Aorta (tissue), 5 donors: ENCODE data around the gene IL1RAPL2. TPM values are rescaled to one million over a fixed set of nuclear protein-coding genes. Genes with fewer than 3 reads are reported as not detected.

Experiments
- ATAC-seq: fragments of 200-7000 bp; cut with Tn5 transposase; one replicate; pipeline ENCODE4 v1.9.1; 2022; ENCODE audit warnings: moderate library complexity; ENCODE audit not compliant: low FRiP score
- DNase-seq, 2 donors: peaks; one replicate each; pipeline ENCODE4 v3.0.0-alpha.2; 2020
- H3K27ac ChIP-seq, 2 donors: one replicate each; pipeline ENCODE4 v1.5.1; 2013; ENCODE audit warnings: low read length in 2 of 2, mild to moderate bottlenecking in 2 of 2, moderate library complexity in 2 of 2, control low read depth in 1 of 2, inconsistent platforms in 1 of 2, low read depth in 1 of 2
- H3K27me3 ChIP-seq, 2 donors: one replicate each; pipeline ENCODE4 v1.6.1; 2013; ENCODE audit warnings: control low read depth in 1 of 2, low read length in 1 of 2, mild to moderate bottlenecking in 1 of 2, moderate library complexity in 1 of 2; ENCODE audit not compliant: insufficient read depth in 2 of 2, control insufficient read depth in 1 of 2
- H3K36me3 ChIP-seq, 2 donors: one replicate each; pipeline ENCODE4 v1.6.1; 2013; ENCODE audit warnings: control low read depth in 1 of 2, low read length in 1 of 2, mild to moderate bottlenecking in 1 of 2; ENCODE audit not compliant: insufficient read depth in 2 of 2, control insufficient read depth in 1 of 2
- H3K4me1 ChIP-seq, 2 donors: one replicate each; pipeline ENCODE4 v1.6.1; 2013; ENCODE audit warnings: low read length in 2 of 2, control low read depth in 1 of 2, mild to moderate bottlenecking in 1 of 2, moderate library complexity in 1 of 2; ENCODE audit not compliant: insufficient read depth in 2 of 2, control insufficient read depth in 1 of 2
- H3K4me3 ChIP-seq, 2 donors: one replicate each; pipeline ENCODE4 v1.5.1; 2013; ENCODE audit warnings: low read length in 2 of 2, control low read depth in 1 of 2, mild to moderate bottlenecking in 1 of 2
- H3K9me3 ChIP-seq: one replicate; pipeline ENCODE4 v1.6.1; 2013; ENCODE audit warnings: mild to moderate bottlenecking, low read length; ENCODE audit not compliant: control insufficient read depth
- WGBS, 2 donors: extraction: QIAGEN DNeasy Blood & Tissue Kit; methylation state at CpG; one replicate each; pipeline ENCODE4 v1.1.7; 2013; 5-methylcytosine and 5-hydroxymethylcytosine counted together
- intact Hi-C, 2 donors: fragments of 100-400 bp; cut with DNase I; formaldehyde crosslinking; loops; one replicate each; pipeline versions ENCODE4 v1.14.2 to v1.15.0; 2022
- polyA plus RNA-seq, 2 donors: library from polyadenylated mRNA; stranded (reverse); fragments of 200-250 nt; gene quantifications; one replicate each; pipeline ENCODE4 v1.2.3, GENCODE V29; 2013
- total RNA-seq, 2 donors: library from RNA; stranded (reverse); fragmentation: NEBNext Ultra II Directional; extraction: Animal tissue kit (Norgen Biotek cat#: 25700); gene quantifications; one replicate each; pipeline ENCODE4 v1.2.1, GENCODE V29; 2021
- donor health status: healthy with polysubstance abuse.
- donor health status: Bipolar disorder and iron deficiency.
- donor health status: DM: no; HTN: no; CAD: no.
- donor health status: DM: no; HTN: no; CAD: no.
- donor health status: DM: yes; HTN: yes; CAD: no.

The IL1RAPL2 gene
- total and polyA plus RNA-seq, 4 donors = not detected

- Histone ChIP-seq H3K27ac (no peak overlapping the region), H3K4me1 (no peaks in the 10 kb centered on the region), H3K27me3 (no peaks in the 10 kb centered on the region), H3K4me3 (no peak overlapping the region), H3K36me3 (no peaks in the 10 kb centered on the region), H3K9me3 (no peaks in the 10 kb centered on the region)
- ATAC-seq (no peak), DNase-seq (no peak)
- intact Hi-C loops = no loop called here
- 50 to 67% methylated on average over 1 of the region's 1 CpG for WGBS, 2 donors
Measured at GRCh38 chrX:105273326-105273725, 707.3 kb downstream of the IL1RAPL2 start.

GRCh38 chrX:105274091-105274490 is 708.1 kb downstream of the IL1RAPL2 start:
- intact Hi-C loops = no loop called here
- 65 to 87% methylated on average over 2 of the region's 2 CpGs for WGBS, 2 donors
- no peaks in the 10 kb centered on the region for H3K27me3 ChIP-seq
- H3K36me3 ChIP-seq = no peaks in the 10 kb centered on the region
- ATAC-seq (no peak), DNase-seq (no peak)
- no peak overlapping the region for H3K4me3 ChIP-seq
- no peaks in the 10 kb centered on the region for H3K4me1 ChIP-seq
- H3K9me3 ChIP-seq = no peaks in the 10 kb centered on the region
- no peak overlapping the region for H3K27ac ChIP-seq

DNA sequence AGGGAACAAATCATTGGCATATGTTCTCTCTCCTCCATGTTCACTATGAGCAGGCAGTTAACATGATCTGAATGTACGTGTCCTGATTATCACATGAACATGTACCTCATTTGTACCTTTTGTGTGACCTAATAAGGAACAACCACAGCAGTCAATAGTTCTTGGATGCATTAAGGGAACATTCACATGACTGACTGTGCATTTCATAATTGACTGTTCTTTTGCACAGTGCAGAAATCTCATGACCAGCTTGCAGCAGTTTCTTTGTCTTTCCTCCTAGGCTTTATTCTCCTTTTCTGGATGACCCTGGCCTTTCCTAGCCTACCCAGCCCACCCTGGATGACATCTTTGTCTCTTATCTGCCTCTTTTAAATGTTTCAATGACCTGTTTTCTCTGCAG is 711.1 kb downstream of the IL1RAPL2 start:
- Histone ChIP-seq H3K27me3 (no peaks in the 10 kb centered on the region), H3K36me3 (no peaks in the 10 kb centered on the region), H3K4me3 (no peak overlapping the region), H3K27ac (no peak overlapping the region), H3K4me1 (no peaks in the 10 kb centered on the region), H3K9me3 (no peaks in the 10 kb centered on the region)
- DNase-seq (no peak), ATAC-seq (no peak)
- 42 to 83% methylated on average over 1 of the region's 1 CpG for WGBS, 2 donors
- intact Hi-C loops = no loop called here

DNA sequence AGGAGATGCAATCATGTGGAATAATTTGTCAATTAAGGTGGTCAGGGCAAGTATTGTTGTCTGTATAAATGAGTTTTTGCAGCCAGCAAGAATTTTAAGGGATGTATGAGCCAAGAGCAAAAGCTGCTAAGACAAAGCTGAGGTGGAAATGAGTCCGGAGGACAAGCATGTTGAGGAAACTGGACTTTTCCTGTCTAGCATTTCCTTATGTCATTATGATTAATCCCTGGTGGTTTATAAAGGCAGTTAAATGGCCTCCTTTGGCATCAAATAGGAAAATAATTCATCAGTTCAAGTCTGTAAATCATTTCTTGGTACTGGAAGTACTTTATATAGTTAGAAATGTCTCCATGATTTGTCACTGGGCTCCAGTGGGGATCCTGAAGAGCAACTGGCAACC is 716.1 kb downstream of the IL1RAPL2 start:
- H3K27me3 ChIP-seq = no peaks in the 10 kb centered on the region
- no peaks in the 10 kb centered on the region for H3K9me3 ChIP-seq
- intact Hi-C loops = no loop called here
- no peak for ATAC-seq
- no peak for DNase-seq
- no peaks in the 10 kb centered on the region for H3K4me1 ChIP-seq
- H3K36me3 ChIP-seq = no peaks in the 10 kb centered on the region
- 25 to 43% methylated on average over 1 of the region's 1 CpG for WGBS, 2 donors
- H3K27ac ChIP-seq = no peak overlapping the region
- H3K4me3 ChIP-seq = no peak overlapping the region

DNA sequence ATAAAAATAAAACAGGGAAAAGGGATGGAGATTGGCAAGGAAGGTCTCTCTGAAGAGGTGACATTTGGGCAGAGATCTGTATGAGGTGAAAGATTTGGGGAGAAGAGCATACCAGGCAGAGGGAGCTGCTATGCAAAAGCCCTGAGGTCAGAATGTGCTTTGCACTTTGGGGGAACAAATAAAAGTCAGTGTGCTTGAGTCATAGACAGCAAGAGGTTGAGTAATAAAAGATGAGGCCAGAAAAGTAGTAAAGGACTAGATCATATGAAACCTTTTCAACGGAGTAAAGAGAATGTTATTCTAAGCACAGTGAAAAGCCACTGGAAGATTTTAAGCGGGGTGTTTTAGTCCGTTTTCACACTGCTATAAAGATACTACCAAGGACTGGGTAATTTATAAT is 731.0 kb downstream of the IL1RAPL2 start:
- intact Hi-C loops = no loop called here
- H3K27me3 ChIP-seq = no peaks in the 10 kb centered on the region
- no peaks in the 10 kb centered on the region for H3K4me1 ChIP-seq
- ATAC-seq (no peak), DNase-seq (no peak)
- H3K9me3 ChIP-seq = no peaks in the 10 kb centered on the region
- 58 to 78% methylated on average over 3 of the region's 3 CpGs for WGBS, 2 donors
- H3K27ac ChIP-seq = no peak overlapping the region
- no peaks in the 10 kb centered on the region for H3K36me3 ChIP-seq
- no peak overlapping the region for H3K4me3 ChIP-seq

DNA sequence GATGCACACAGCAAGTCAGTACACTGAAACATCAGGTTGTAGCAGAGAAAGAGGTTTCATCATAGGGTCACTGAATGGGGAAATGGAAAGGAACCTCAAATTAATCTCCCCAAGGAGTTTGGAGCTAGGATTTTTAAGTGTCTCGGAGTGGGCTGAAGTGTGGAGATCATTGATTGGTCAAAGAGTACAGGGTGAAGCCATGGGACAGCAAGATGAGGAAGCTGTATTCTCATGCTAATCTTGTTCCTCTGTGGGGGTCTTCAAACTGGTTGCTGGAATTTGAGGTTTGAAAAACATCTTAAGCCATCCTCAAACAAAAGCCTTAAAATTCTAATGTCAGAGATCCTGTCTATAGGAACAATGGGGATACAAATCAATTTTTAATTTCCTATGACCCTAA is 733.3 kb downstream of the IL1RAPL2 start:
- no peaks in the 10 kb centered on the region for H3K4me1 ChIP-seq
- intact Hi-C loops = no loop called here
- no peak overlapping the region for H3K4me3 ChIP-seq
- H3K27me3 ChIP-seq = no peaks in the 10 kb centered on the region
- ATAC-seq (no peak), DNase-seq (no peak)
- no peaks in the 10 kb centered on the region for H3K36me3 ChIP-seq
- H3K9me3 ChIP-seq = no peaks in the 10 kb centered on the region
- no peak overlapping the region for H3K27ac ChIP-seq
- 53 to 67% methylated on average over 1 of the region's 1 CpG for WGBS, 2 donors

GRCh38 chrX:105302246-105302645 is 736.2 kb downstream of the IL1RAPL2 start:
- Histone ChIP-seq H3K27ac (no peak overlapping the region), H3K27me3 (no peaks in the 10 kb centered on the region), H3K4me1 (no peaks in the 10 kb centered on the region), H3K9me3 (no peaks in the 10 kb centered on the region), H3K4me3 (no peak overlapping the region), H3K36me3 (no peaks in the 10 kb centered on the region)
- no peak for ATAC-seq
- WGBS, 2 donors = 80 to 87% methylated on average over 1 of the region's 1 CpG
- no peak for DNase-seq
- intact Hi-C loops = no loop called here

DNA sequence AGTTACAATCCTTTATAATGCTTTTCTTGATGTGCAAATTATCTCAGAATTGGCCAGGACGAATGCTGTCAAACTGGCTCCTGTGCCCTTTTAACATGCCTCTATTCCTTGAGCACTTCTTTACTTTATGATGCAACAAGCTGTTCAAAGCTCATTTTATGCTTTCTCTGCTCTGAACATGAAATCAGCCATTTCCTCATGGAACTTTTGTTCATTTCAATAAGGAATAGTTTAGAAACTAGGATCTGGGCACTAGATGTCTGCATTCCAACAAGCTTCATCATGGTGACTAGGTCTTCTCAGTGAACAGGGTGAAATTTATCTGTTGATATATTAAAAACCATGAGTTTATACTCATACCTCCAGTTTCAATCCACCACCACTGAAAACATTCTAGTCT is 741.8 kb downstream of the IL1RAPL2 start:
- Histone ChIP-seq H3K27ac (no peak overlapping the region), H3K4me3 (no peak overlapping the region), H3K4me1 (no peaks in the 10 kb centered on the region), H3K27me3 (no peaks in the 10 kb centered on the region), H3K9me3 (no peaks in the 10 kb centered on the region), H3K36me3 (no peaks in the 10 kb centered on the region)
- no peak for DNase-seq
- no peak for ATAC-seq
- intact Hi-C loops = no loop called here
- WGBS, 2 donors = 47 to 62% methylated on average over 1 of the region's 1 CpG

DNA sequence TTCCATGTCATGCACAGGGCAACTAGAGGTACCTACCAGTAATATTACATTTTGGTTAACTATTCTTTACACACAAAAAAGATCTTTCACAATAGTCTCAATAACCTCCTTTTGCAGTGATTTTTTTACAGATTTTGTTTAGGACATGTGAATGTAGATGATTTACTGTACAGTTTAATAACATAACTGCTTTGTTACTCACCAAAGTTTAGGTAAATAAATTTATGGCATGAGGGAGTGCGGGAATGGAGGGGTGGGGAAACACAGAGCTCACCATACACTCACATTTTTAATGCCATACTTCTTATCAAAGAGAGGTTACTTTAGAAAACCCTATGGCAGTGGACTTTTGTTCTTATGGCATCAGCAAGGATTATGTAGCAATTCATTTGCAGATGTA is 747.6 kb downstream of the IL1RAPL2 start:
- DNase-seq = no peak
- 20 to 52% methylated on average over 1 of the region's 1 CpG for WGBS, 2 donors
- Histone ChIP-seq H3K4me3 (no peak overlapping the region), H3K4me1 (no peaks in the 10 kb centered on the region), H3K9me3 (no peaks in the 10 kb centered on the region), H3K27me3 (no peaks in the 10 kb centered on the region), H3K27ac (no peak overlapping the region), H3K36me3 (no peaks in the 10 kb centered on the region)
- intact Hi-C loops = no loop called here
- no peak for ATAC-seq
